NCI-H187 treated with DMSO at 0.1 percent for 48 hours (cell line): ENCODE results near the gene CYP27B1.
"Not testable (repeated sequence)": the region's sequence is repeated elsewhere in the genome, so short reads cannot be mapped to it uniquely, and the experiment has no call there.

Experiments
- DNase-seq: peaks from one replicate; lab custom pipeline; 2025; lab: John Stamatoyannopoulos, UW

The CYP27B1 gene

GRCh38 chr12:57720606-57721595, 46.0 kb downstream of the CYP27B1 start:
- DNase-seq, result no peak

- no peak for DNase-seq
Measured at GRCh38 chr12:57719777-57720605, 46.9 kb downstream of the CYP27B1 start.

- no peak for DNase-seq
Measured at GRCh38 chr12:57718641-57719528, 48.0 kb downstream of the CYP27B1 start.

GRCh38 chr12:57717846-57718640, 48.8 kb downstream of the CYP27B1 start:
- no peak for DNase-seq

- no peak for DNase-seq
Measured at GRCh38 chr12:57717131-57717530, 49.7 kb downstream of the CYP27B1 start.

GRCh38 chr12:57716305-57716704, 50.6 kb downstream of the CYP27B1 start:
- DNase-seq, result no peak

- no peak for DNase-seq
Measured at GRCh38 chr12:57715786-57716185, 51.1 kb downstream of the CYP27B1 start.

- DNase-seq, result not testable (repeated sequence)
Measured at GRCh38 chr12:57715036-57715748, 51.7 kb downstream of the CYP27B1 start.

- no peak for DNase-seq
Measured at GRCh38 chr12:57713209-57713608, 53.7 kb downstream of the CYP27B1 start.

- DNase-seq, result no peak
Measured at GRCh38 chr12:57712701-57713100, 54.2 kb downstream of the CYP27B1 start.
